Measurements from ENCODE around the gene KLHL26.

The KLHL26 gene

GRCh38 chr19:18636969-18637629, at the start of gene KLHL26:
TSS of gene KLHL26 (plus strand) at chr19:18637028. CDS start at chr19:18637055, 27 bp downstream.
- no peak for TF ChIP-seq CTCF (conservative IDR thresholded peaks at IDR 0.05)
- peak within 1 kb of the TSS; percentile 90 for H3K27ac ChIP-seq

GRCh38 chr19:18587561-18587960, 49.3 kb upstream of the KLHL26 start:
- no peak overlapping the region for H3K27ac ChIP-seq
- no peak for TF ChIP-seq CTCF (conservative IDR thresholded peaks at IDR 0.05)

GRCh38 chr19:18587962-18588610, 48.7 kb upstream of the KLHL26 start:
- no peak for TF ChIP-seq CTCF (conservative IDR thresholded peaks at IDR 0.05)
- H3K27ac ChIP-seq = peak overlapping the region; percentile 88

GRCh38 chr19:18588611-18589379, 48.0 kb upstream of the KLHL26 start, which contains the start of gene REX1BD:
TSS of gene REX1BD (plus strand) at chr19:18588798. CDS start at chr19:18588802, 4 bp downstream.
- peak; percentile 96 for TF ChIP-seq CTCF (conservative IDR thresholded peaks at IDR 0.05)
- H3K27ac ChIP-seq = peak within 1 kb of the TSS; percentile 88

- TF ChIP-seq CTCF (conservative IDR thresholded peaks at IDR 0.05) = no peak
- H3K27ac ChIP-seq = peak overlapping the region; percentile 88
Measured at GRCh38 chr19:18589380-18590272, 47.2 kb upstream of the KLHL26 start.

GRCh38 chr19:18590273-18591272, 46.3 kb upstream of the KLHL26 start:
- TF ChIP-seq CTCF (conservative IDR thresholded peaks at IDR 0.05) = no peak
- H3K27ac ChIP-seq = no peak overlapping the region
